Stimulated activated CD8-positive, alpha-beta memory T cell treated with anti-CD3 and anti-CD28 coated beads, Interleukin-4, amount 100 ng/mL, for 1 hour (primary cell): ENCODE results near the gene INTS6.
"Not testable (repeated sequence)": the region's sequence is repeated elsewhere in the genome, so short reads cannot be mapped to it uniquely, and the experiment has no call there.

Experiments
- DNase-seq, 2 donors: peaks; one replicate each; pipeline ENCODE4 v3.0.0-alpha.2; 2020; ENCODE audit warnings: low read depth in 2 of 2, low spot score in 1 of 2

INTS6 gene

DNA sequence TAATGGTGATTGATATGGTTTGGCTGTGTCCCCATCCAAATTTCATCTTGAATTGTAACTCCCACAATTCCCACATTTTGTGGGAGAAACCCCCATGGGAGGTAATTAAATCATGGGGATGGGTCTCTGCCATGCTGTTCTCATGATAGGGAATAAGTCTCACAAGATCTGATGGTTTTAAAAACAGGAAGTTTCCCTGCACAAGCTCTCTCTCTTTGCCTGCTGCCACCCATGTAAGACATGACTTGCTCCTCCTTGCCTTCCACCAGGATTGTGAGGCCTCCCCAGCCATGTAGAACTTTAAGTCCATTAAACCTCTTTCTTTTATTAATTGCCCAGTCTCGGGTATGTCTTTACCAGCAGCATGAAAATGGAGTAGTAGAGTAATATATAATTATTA, 37.5 kb downstream of the INTS6 start:
- DNase-seq = not testable (repeated sequence)

DNA sequence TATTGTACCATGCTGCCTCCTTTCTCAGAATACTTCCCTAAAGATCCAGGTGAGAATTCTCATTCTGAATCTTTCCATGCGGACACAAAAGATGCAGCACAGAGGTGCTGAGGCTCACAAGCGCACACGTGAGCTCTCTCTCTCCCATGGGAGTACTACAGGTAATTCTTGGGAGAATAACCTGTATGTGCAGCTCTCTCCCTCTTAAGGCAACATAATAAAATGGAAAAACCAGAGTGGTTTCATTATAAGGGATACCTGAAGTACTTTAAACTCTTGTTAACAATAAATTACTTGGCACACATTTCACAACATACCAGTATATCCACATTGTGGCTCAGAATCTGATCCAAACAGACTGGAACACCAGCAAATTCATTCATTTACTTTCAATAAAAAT, 40.4 kb downstream of the INTS6 start:
- DNase-seq = no peak

DNA sequence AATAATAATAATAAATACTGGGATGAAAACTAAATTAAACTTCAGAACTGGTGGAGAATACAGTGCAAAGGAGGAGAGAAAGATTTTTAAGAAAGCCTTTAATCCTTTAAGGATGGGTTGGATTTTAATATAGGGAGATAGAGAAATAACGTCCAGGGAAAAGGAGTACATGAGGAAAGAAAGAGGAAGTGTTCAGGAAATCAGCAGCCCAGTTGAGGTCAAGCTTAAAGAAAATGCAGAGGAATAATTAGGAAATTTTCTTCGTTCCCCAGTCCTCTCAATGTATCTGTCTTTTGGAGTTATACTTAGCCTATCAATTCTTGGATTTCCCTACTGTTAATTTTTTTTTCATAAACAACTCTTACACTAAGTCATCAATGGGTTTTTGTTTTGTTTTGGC, 47.7 kb downstream of the INTS6 start:
- DNase-seq = no peak

DNA sequence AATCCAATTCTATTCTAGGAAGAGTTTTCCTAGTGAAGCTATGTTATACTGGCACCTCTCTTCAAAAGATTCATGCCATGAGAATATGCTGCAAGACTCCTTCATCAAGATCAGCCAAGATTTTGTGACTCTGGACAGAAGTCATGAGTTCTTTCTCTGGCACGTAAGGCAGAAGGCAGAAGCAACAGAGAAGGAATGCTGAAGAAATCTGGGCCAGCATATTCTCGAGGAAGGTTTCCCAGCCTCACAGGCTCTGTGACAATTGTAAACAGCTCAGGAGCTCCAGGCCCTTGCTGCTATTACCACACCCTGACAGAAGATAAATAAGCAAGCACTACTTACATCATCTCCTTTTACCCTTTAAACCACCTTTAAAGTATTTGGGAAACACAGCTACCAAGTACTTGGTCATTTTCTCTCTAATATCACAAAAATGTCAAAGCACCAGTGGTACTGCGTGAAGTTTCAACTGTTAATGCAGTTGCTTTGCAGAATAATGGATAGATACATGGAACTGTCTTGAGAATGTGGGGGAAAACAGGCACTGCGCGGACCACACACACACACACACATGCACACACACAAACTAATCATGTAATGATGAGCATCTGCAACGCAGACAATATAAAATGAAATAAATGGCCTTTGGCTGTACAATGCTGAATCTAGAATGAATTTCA, 55.4 kb downstream of the INTS6 start:
- DNase-seq = no peak

DNA sequence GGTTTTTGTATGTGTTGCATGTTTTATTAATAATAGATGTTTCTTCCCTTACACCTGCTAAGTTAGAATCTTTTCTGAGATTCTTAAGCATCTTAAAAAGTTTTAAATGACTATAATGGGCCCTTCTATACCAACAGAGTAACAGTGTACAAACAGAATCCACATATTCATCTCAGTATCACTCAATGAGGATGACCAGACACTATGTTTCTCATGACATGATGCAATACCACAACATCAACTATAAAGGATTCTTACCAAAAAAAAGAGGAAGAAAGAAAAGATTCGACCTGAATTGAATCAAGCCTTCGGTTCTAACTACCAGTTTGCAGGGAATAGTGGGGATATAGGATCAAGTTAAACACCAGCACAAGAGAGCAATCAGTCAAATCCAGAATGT, 56.5 kb downstream of the INTS6 start:
- DNase-seq = no peak

DNA sequence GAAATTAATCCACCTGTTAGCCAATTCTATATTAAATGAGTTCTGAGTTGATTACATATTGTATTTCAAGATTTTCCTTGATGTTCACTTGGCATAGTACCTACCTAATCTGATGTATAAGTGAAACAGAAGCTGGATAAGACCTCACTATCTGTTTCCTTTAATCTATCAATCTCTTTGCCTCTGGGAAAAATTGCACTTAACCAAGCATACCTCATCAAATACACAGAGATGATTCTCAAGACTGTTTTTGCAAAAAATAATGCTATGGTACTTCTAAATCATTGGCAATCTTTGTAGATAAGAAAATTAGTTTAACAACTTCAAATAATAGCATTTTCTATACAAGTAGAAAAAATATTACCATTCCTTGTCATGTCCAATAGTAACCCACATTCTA, 58.1 kb downstream of the INTS6 start:
- no peak for DNase-seq

DNA sequence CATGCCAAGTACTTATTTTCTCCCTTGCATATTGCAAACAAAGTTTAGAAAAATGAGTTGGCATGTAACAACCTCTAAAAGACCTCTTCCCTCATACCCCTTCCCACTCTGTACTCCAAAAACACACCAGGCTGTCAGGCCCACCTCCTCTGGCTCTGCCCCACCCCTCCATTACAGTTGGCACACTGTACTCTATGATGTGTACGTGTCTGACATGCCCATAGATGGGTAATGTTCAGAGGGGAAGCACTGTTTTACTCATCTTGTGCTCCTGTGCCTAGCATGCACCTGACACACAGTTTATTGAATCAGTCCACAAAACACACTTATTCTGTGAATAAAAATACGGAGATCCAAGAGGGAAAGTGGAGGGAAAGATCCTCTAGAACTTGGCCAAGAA, 67.7 kb downstream of the INTS6 start:
- no peak for DNase-seq

DNA sequence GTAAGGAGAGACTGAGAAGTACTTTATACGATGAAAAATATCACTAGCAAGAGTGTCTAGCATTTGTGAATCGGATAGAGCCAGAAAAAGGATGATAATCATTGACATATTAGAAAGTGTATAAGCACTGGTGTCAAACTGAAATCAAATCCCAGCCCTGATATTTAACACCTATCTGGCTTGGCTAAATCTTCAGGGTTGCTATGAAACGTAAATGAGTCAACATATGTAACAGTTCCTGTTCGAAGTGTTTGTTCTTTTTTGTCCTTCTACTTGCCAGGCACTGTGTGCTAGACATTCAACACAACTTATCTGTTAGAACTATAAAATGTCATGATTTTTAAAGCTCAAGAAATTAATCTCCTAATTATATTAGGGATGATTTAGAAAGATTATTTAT, 72.6 kb downstream of the INTS6 start:
- no peak for DNase-seq

DNA sequence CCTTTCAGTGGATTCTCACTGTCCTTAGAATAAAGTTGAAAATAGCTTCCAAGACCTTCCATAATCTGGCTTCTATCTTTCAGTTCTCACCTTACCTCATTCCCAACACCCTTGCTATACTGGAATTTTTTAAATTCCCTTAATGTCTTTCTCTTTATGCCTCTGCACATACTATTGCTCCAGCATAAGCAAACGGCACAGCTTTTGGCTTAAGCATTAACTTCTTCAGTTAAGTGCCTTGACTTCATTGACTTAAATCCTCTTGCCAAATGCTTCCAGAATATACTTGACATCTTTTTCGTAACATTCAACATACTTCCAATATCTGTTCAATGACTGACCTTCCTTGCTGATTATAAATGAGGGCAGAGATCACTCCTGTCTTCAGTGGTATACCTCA, 79.4 kb downstream of the INTS6 start:
- no peak for DNase-seq

DNA sequence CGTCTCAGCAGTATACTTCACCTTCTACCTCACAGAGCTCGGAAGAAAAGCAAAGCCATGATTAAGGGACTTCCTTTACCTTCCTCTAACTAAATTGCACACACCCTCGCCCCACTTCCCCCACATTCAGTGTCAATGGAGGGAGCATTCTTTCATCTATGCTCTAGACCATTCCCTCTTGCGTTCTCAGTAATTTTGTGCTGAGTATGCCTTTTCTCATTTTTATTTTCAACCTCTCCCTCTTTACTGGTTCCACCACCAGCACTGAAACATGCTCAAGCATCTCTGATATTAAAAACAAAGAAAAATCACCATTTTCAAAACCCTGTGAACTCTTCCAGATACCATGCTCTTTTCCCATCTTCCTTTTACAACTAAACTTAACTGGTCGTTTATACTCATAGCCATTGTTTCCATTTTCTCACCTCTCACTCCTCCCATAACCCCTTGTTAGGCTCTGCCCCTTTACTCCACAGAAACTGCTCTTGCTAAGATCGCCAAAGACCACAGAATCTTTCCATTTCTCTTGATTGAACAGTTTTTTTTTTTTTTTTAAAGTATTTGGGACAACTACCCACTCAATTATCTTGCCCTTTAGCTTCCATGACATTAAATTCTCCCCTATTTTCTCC, 81.0 kb downstream of the INTS6 start:
- no peak for DNase-seq

DNA sequence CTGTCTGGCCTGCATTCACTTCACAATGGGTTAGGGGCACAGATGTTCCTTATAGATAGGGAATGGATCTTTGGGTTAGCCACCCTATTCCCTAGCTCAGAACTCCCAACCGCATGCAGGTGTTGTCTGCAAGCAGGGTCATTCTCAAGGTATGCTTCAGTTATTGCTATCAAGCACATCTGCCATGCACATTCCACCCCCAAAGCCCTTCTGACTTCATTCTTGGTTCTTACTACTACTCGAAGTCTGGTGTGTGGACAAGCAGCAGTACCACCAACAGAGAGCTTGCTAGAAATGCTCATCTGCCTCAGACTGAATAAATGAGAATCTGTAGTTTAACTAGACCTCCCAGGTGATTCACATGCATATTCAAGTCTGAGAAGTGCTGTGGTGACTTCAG, 82.0 kb downstream of the INTS6 start:
- DNase-seq = no peak

DNA sequence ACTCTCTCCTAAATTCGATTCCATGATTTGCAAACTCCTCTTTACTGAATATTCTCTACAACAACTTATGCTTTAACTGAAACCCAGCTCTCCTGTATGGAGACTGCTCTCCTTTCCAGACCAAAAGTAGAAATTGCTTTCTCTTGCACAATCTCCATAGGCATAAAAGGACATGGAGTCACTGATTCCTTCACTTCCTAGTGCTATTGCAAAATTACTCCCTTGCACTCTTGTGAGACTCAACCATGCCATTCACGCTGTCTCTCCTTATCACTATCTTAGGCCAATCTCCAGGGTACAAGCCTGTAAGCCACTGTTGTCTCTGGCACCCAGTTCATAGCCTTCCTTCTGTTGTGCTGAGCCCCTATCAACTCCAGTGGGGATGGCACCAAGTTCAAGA, 82.7 kb downstream of the INTS6 start:
- no peak for DNase-seq

DNA sequence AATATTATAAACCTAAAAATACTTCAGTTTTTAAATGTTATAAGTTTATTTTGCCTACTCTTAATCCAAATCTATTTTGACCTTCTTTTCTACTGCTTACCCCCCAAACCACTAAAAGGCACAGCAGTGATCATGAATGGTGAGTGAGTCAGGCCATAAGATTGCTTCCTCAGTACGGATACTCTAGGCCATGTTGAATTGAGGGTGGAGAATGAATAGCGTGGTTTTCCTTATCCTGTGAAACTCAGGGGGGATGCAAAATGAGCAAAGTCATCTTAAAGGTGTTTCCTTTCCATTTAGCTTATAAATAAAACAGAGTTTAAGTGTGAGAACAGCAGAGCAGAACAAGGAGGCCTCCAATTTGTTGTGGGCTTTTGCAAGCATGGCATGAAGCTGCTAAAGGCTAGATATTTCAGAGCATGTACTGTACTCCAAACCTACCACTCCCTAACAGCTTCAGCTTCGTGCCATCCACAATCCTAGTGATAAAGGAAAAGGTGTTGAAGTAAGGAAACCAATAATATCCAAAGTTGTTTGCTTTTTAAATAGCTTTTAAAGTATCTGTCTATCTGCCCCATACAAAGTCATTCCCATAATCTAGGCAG, 88.3 kb downstream of the INTS6 start:
- DNase-seq = no peak

DNA sequence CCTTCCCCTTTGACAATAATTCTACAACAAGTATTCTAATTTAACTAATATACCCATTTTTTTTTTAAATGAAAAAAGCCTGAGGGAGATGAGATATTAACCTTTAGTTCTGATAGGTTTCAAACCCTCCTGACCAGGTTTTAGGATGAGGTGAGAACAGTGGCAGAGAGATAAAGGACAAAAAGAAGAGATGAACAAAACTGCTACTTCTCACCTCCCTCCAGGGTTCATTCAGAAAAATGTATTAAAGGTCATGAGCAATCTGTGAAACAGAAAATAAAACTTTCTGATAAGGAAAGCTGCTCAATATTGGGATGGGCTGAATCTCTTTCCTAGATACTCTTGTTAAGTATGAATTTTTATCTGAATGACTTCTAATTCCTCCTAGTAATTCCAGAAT, 89.2 kb downstream of the INTS6 start:
- no peak for DNase-seq

DNA sequence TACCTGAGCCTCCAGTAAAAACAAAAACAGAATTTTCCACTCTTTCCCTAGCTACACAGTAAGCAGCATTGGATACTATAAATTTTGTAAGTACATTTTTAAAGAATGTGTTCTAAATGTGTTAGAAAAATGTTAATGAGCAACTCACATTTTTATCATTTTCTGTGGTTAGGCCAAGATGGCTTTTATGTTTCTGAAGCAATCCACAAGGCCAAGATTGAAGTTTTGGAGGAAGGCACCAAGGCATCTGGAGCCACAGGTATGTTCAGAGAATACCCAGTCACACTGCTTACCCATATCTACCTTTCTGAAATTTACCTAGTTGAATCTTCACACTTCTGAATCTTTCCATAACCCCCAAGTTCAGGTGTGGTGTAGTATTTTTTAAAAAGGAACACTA, 91.7 kb downstream of the INTS6 start:
- no peak for DNase-seq

DNA sequence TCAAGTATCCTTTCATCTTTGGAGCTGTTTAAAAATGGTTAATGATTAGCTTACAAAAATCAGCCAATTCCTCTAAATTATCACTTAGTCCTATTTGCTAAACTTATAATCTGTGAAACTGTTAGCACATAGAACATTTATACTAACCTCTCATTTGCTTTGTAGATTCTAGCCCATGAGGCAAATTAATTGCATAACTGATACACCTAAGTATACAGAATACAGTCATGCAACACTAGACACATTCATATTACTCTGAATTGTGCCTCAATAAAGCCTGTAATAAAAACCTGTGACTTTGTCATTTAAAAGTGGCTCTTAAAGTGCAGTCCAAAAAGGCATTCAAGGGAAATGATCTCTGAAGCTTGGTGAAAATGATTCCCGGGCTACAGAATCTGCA, 92.3 kb downstream of the INTS6 start:
- DNase-seq = no peak

DNA sequence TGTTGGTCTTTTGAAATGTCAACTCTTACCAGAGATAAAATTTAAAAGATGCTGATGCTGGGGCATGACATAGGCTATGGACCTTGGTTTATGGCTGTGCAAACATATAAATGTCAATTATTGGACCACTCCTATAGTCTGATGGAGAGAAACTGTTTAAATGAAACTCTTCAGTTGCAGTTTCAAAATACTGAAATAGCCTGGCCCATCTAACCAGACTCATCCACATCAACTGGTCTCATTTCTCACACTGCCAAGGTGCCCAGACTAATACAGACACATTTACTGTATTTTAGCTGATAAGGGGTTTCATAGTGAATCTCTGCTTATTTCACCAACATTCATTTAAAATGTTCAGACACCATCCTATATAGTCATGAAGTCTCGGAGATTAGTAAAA, 93.5 kb downstream of the INTS6 start:
- DNase-seq = no peak

DNA sequence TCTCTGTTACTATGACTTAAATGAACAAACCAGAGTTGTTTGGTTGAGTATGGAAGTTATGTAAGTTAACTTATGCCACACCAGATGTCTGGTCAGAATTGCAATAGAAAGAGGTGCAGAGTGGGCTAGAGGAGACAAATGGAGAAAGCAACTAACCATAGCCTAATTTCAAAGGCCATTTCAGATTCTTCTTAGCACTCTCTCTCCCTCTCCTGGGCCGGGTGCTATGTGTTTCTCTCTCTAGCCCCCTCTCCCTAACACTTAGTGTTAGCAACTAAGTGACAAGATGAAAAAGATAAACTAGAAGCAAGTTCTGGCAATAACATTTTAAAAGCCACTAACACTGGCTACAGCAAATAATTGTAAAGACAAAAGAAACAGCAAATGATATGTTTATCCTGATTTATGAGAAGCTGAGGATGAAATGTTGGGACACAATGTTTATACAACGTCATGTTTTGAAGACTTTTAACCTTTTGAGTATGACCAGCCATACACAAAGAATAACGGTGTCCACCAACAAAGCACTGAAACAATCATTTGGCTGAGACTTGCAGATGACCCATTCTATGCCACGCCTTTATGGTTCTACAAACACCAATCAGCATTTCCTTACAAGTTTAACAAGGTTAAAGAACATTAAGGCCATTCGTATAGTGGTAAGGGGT, 94.8 kb downstream of the INTS6 start:
- DNase-seq = no peak

DNA sequence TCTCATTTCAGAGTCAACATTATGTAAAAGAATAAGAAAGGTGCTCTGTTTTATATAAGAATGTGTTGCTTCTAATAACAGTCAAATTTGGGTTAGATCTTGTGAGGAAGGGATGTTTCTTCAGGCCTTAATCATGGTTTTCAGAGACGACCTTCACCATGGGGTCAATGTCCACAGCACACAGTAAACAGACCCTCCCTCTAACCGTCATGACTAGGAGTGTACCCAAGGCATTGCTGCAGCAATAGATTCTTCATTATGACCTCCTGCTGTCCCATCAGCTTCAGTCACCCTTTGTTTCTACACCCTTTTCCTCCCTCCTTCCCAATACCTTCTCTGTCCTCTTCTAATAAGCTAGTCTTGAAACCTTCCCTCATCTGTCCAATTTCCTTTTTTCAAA, 97.6 kb downstream of the INTS6 start:
- no peak for DNase-seq

DNA sequence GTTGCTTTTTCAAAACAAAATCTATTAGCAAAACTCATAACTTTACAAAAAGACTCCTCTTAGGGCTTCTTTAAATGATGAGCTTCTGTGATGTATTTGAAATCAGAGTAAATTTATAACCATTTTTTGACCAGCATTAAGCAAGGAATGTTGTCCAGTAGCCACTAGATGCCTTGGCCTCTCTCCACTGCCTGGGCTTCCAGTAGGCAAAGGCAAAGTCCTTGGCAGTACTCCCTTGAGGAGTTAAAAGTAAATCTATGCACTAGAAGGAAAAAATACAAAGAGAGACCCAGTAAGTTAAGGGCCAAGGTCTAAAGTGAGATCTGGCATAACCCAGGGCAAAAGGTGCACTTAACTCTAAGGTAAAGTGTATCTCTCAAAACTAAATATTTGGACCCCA, 103.8 kb downstream of the INTS6 start:
- no peak for DNase-seq

DNA sequence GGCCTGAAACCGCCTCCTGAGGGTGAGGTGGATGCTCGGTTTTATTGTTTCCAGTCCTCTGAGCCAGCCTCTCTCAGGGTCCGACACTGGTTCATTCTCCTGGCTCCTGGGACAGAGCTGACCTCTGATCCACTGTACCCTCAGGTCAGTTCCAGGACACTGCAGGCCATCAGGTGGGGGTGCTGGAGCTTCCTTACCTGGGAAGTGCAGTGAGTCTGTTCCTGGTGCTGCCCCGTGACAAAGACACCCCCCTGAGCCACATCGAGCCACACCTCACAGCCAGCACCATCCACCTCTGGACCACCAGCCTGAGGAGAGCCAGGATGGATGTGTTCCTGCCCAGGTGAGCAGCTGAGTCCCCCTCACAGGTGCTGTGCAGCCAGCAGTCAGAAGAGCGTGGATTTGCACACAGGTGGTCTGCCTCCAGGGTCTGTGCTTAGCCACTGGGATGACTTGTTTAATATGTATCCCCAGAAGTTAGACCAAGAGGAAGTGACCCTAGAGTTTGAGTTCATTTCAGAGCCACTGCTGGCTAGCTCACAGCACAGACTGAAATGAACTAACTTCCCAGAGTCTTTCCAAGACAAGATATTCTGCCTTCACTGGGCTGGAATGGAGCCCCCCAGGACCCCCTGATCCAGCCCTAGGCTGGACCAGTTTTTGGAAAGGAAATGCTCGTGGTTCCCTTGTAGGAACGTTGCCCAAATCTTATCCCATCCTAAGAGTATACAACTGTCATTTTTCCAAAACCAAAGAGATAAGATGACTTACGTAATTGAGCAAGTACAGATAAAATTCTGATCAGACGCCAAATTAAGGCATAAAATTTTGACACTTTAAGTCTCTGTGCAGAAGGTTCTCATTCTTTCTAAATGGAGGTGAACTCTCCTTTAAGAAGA, 104.5 kb downstream of the INTS6 start:
- no peak for DNase-seq
